Neural progenitor cell (in vitro differentiated cells): ENCODE measurements around the gene ABI3BP.

Source experiments
- CTCF ChIP-seq: fragments of 200-600 bp; sonication (generic); IDR thresholded peaks from 2 replicates; pipeline ENCODE4 v1.5.1; 2017; ENCODE audit warnings: antibody characterized with exemption, mild to moderate bottlenecking
- EZH2 ChIP-seq: fragments of 200-600 bp; sonication (generic); IDR thresholded peaks from 2 replicates; pipeline ENCODE4 v1.6.1; 2017; ENCODE audit warnings: antibody characterized with exemption, mild to moderate bottlenecking, moderate library complexity
- EZH2phosphoT487 ChIP-seq: fragments of 200-600 bp; sonication (generic); IDR thresholded peaks from 2 replicates; pipeline ENCODE4 v1.6.1; 2017; ENCODE audit warnings: antibody characterized with exemption

DNA sequence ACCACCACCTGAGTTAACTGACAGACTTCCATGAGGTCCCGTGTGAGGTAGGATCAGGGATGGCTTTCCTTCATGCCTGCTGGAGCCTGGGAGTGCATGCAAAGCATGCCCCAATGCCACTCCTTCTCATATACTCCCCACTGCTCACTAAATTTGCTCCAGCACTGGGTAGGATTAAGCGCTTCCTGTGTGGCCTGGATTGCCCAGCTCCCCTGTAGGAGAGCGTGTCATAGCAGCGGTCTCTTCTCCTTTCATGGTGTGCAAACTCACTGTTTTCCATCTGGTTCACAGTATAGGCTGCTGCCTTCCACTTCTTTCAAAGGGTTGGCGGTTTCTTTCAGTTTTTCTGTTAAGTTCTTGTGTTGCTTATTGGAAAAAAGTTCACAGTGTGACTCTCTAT lies 34.1 kb upstream of the ABI3BP start:
- TF ChIP-seq EZH2, result no peak
- no peak for TF ChIP-seq CTCF
- no peak for TF ChIP-seq EZH2phosphoT487
